HCT116 (cell line): ENCODE results near the gene MAPK8IP1. TPM values are rescaled to one million over a fixed set of nuclear protein-coding genes. Genes with fewer than 3 reads are reported as not detected.
A peak's percentile ranks its signal among the peaks of the same experiment; 100 is the strongest.

Experiments
- ATAC-seq: fragments of 200-7000 bp; cut with Tn5 transposase; 2 replicates; pipeline ENCODE4 v1.9.1; 2020; ENCODE audit warnings: mild to moderate bottlenecking, moderate library complexity
- BruUV-seq: library from RNA; stranded (reverse); fragments of 400-500 nt; replicated peaks from 2 replicates; lab custom pipeline; 2021; lab: Mats Ljungman, UMichigan
- CTCF ChIA-PET: fragments of 300-600 bp; sonication (Branson Sonifier 250); formaldehyde crosslinking; loops from one replicate; lab custom pipeline; 2021; ENCODE audit warnings: antibody characterized with exemption; lab: Charles Lee
- POLR2A ChIA-PET: fragments of 300-600, 350-600 bp; sonication (Branson Sonifier 250); formaldehyde crosslinking; loops from one replicate; lab custom pipeline; 2021; ENCODE audit warnings: antibody characterized with exemption; lab: Charles Lee
- RAD21 ChIA-PET, 2 experiments: fragments of 300-600 bp; sonication (Branson Sonifier 250); formaldehyde crosslinking; loops; one replicate each; lab custom pipeline; 2023; ENCODE audit warnings: low total read pairs in 2 of 2; ENCODE audit not compliant: uncharacterized antibody in 2 of 2, unreplicated experiment in 2 of 2, low non-redundant PET in 1 of 2; lab: Charles Lee
- DNase-seq: peaks from one replicate; pipeline ENCODE4 v3.0.0-alpha.2; 2010; ENCODE audit warnings: low read depth, low spot score
- H2AFZ ChIP-seq: fragments of 200-600 bp; shearing (Covaris generic), sonication (generic); 2 replicates; pipeline ENCODE4 v1.6.1; 2017; ENCODE audit warnings: low read depth, mixed run types, mixed read lengths, antibody characterized with exemption, low read length; ENCODE audit not compliant: poor library complexity, severe bottlenecking
- H3K27ac ChIP-seq: 2 replicates; pipeline ENCODE4 v1.5.1; 2012; ENCODE audit warnings: low read depth, low read length
- H3K27me3 ChIP-seq: fragments of 200-600 bp; sonication (generic); 2 replicates; pipeline ENCODE4 v1.6.1; 2016; ENCODE audit warnings: mixed run types, low read length, mixed read lengths; ENCODE audit not compliant: insufficient read depth
- H3K36me3 ChIP-seq, 2 experiments: fragments of 200-500 bp in 1 of 2; fragments of 200-600 bp in 1 of 2; sonication (Bioruptor generic) in 1 of 2; sonication (generic) in 1 of 2; 2 replicates each; pipeline versions ENCODE4 v1.5.1 to v1.6.1; 2014 to 2016; ENCODE audit warnings: low read length in 2 of 2, inconsistent platforms in 1 of 2, mixed read lengths in 1 of 2, mixed run types in 1 of 2; ENCODE audit not compliant: insufficient read depth in 2 of 2, control insufficient read depth in 1 of 2
- H3K4me1 ChIP-seq, 2 experiments: fragments of 200-600 bp in 1 of 2; sonication (generic) in 1 of 2; 2 replicates each; pipeline versions ENCODE4 v1.5.1 to v1.6.1; 2012 to 2017; ENCODE audit warnings: low read length in 2 of 2, inconsistent platforms in 1 of 2, mild to moderate bottlenecking in 1 of 2, mixed read lengths in 1 of 2, mixed run types in 1 of 2, moderate library complexity in 1 of 2; ENCODE audit not compliant: insufficient read depth in 2 of 2, control insufficient read depth in 1 of 2
- H3K4me2 ChIP-seq: fragments of 200-600 bp; sonication (generic); 2 replicates; pipeline ENCODE4 v1.6.1; 2017; ENCODE audit warnings: mixed run types, low read length, mixed read lengths
- H3K4me3 ChIP-seq, 2 experiments: fragments of 200-600 bp in 1 of 2; sonication (generic) in 1 of 2; replicated peaks in 1 of 2; 2 replicates each; pipeline ENCODE4 v1.5.1; 2011 to 2016; ENCODE audit warnings: low read length in 2 of 2, control low read depth in 1 of 2, low read depth in 1 of 2, mild to moderate bottlenecking in 1 of 2, mixed read lengths in 1 of 2, mixed run types in 1 of 2
- H3K79me2 ChIP-seq: fragments of 200-600 bp; sonication (generic); 2 replicates; pipeline ENCODE4 v1.6.1; 2017; ENCODE audit warnings: mild to moderate bottlenecking, mixed run types, low read length, moderate library complexity, mixed read lengths; ENCODE audit not compliant: insufficient read depth
- H3K9ac ChIP-seq: fragments of 200-600 bp; sonication (generic); 2 replicates; pipeline ENCODE4 v1.6.1; 2016; ENCODE audit warnings: low read length, mixed read lengths
- H3K9me2 ChIP-seq: fragments of 200-600 bp; sonication (generic), shearing (Covaris generic); 2 replicates; pipeline ENCODE4 v1.6.1; 2017; ENCODE audit warnings: mixed run types, mild to moderate bottlenecking, moderate library complexity; ENCODE audit not compliant: insufficient read depth
- H3K9me3 ChIP-seq, 2 experiments: fragments of 200-500 bp in 1 of 2; fragments of 200-600 bp in 1 of 2; sonication (Bioruptor generic) in 1 of 2; sonication (generic) in 1 of 2; 2 replicates each; pipeline ENCODE4 v1.6.1; 2014 to 2017; ENCODE audit warnings: low read length in 2 of 2, mixed read lengths in 2 of 2, inconsistent platforms in 1 of 2, low read depth in 1 of 2, mild to moderate bottlenecking in 1 of 2, mixed run types in 1 of 2, moderate library complexity in 1 of 2; ENCODE audit not compliant: control insufficient read depth in 1 of 2, insufficient read depth in 1 of 2
- H4K20me1 ChIP-seq: fragments of 200-600 bp; sonication (generic), shearing (Covaris generic); 2 replicates; pipeline ENCODE4 v1.6.1; 2017; ENCODE audit warnings: mixed run types, mild to moderate bottlenecking, moderate library complexity; ENCODE audit not compliant: insufficient read depth
- CEBPB ChIP-seq: IDR thresholded peaks from 2 replicates; pipeline ENCODE4 v1.6.1; 2012; ENCODE audit warnings: low read depth
- CTCF ChIP-seq, 3 experiments: fragments of 200-600 bp in 1 of 3; sonication (generic) in 1 of 3; IDR thresholded peaks in 2 of 3; conservative IDR thresholded peaks in 1 of 3; 2 replicates each; pipeline ENCODE4 v1.5.1; 2012 to 2017; ENCODE audit warnings: low read depth in 2 of 3, low read length in 2 of 3, antibody characterized with exemption in 1 of 3, borderline replicate concordance in 1 of 3, control low read depth in 1 of 3, mild to moderate bottlenecking in 1 of 3, mixed read lengths in 1 of 3, mixed run types in 1 of 3, moderate library complexity in 1 of 3; ENCODE audit not compliant: insufficient read depth in 1 of 3
- ELF1 ChIP-seq: IDR thresholded peaks from 2 replicates; pipeline ENCODE4 v1.6.1; 2012; ENCODE audit warnings: low read depth, borderline replicate concordance
- EZH2 ChIP-seq: fragments of 200-600 bp; sonication (generic); IDR thresholded peaks from 2 replicates; pipeline ENCODE4 v1.6.1; 2017; ENCODE audit warnings: antibody characterized with exemption, mixed run types
- EZH2phosphoT487 ChIP-seq: fragments of 200-600 bp; IDR thresholded peaks from 2 replicates; pipeline ENCODE4 v1.6.1; 2018; ENCODE audit warnings: antibody characterized with exemption, borderline replicate concordance
- JUND ChIP-seq: IDR thresholded peaks from 2 replicates; pipeline ENCODE4 v1.6.1; 2012
- MAX ChIP-seq: IDR thresholded peaks from 2 replicates; pipeline ENCODE4 v1.6.1; 2012
- POLR2A ChIP-seq: IDR thresholded peaks from 2 replicates; pipeline ENCODE4 v1.7.0; 2011; ENCODE audit warnings: borderline replicate concordance; ENCODE audit not compliant: insufficient read depth, insufficient read length; ENCODE audit errors: extremely low read depth
- POLR2AphosphoS5 ChIP-seq: IDR thresholded peaks from 2 replicates; pipeline ENCODE4 v1.6.1; 2011; ENCODE audit warnings: mild to moderate bottlenecking, low read depth, low read length, moderate library complexity
- SIN3A ChIP-seq: IDR thresholded peaks from 2 replicates; pipeline ENCODE4 v1.6.1; 2012; ENCODE audit warnings: low read depth
- SP1 ChIP-seq: IDR thresholded peaks from 2 replicates; pipeline ENCODE4 v1.6.1; 2012; ENCODE audit warnings: low read depth
- ZFX ChIP-seq: fragments of 450-650 bp; IDR thresholded peaks from 2 replicates; pipeline ENCODE4 v1.6.1; 2017
- ZNF274 ChIP-seq: fragments of 200-500 bp; sonication (Bioruptor generic); IDR thresholded peaks from 2 replicates; pipeline ENCODE4 v1.6.1; 2014; ENCODE audit warnings: mild to moderate bottlenecking, low read depth, low read length, inconsistent platforms
- intact Hi-C: fragments of 100-400 bp; cut with micrococcal nuclease; formaldehyde crosslinking; loops from 2 replicates; pipeline ENCODE4 v1.10.0; 2022
- total RNA-seq: library from RNA; stranded (reverse); gene quantifications from one replicate; pipeline ENCODE4 v1.2.1, GENCODE V29; 2021; ENCODE audit not compliant: unreplicated experiment
- TF ChIP-seq, protein P1 (sequence below): IDR thresholded peaks from 2 replicates; pipeline ENCODE4 v1.6.1; 2011; ENCODE audit warnings: mild to moderate bottlenecking, low read length, moderate library complexity; ENCODE audit not compliant: insufficient replicate concordance; ENCODE audit errors: extremely low read depth

MAPK8IP1 gene
- total RNA-seq, 1 experiment from 2014 or later: 10.1 TPM

DNA sequence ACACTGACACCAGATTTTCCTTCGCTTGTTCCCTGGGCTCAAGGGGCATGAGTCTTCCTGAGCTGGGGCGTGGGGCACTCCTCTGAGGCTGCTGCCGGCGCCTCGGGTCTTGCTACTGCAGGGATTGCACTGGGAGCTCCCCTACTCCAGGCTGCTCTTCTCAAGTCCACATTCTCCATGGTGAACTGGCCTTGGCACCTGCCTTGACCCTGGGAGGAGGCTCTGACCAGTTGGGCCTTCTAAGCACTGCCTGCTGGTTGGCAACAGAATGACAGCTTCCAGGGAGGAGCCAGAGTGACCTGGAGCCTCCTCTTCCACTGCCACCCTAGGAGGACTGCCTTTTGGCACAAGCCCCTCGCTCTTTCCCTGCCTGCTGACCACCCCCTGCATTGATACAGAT lies 12.1 kb downstream of the MAPK8IP1 start:
- no peak for ATAC-seq
- intact Hi-C loops: no loop called here
- CTCF ChIA-PET: no interaction called here
- no peak overlapping the region for H3K4me3 ChIP-seq
- H3K36me3 ChIP-seq: no peaks in the 10 kb centered on the region
- no peak overlapping the region for H3K27ac ChIP-seq
- H3K79me2 ChIP-seq: no peaks in the 10 kb centered on the region
- DNase-seq: no peak
- TF ChIP-seq CTCF (IDR thresholded peaks at IDR 0.05 in 2 of 3, conservative IDR thresholded peaks at IDR 0.05 in 1 of 3; ENCODE audit: borderline replicate concordance in 1 of 3, insufficient read depth in 1 of 3, low read depth in 2 of 3, low read length in 2 of 3) (0 out of 6 replicates have a peak, but pooled peaks of 1 of the 3 experiments have one; percentile 12), ELF1 (no peak), POLR2A (no peak)
- peaks cover 10 to 25% of the 10 kb centered on the region in 2 experiments; a peak in 3 of 4 replicates for H3K4me1 ChIP-seq
- H3K9ac ChIP-seq: no peak overlapping the region
- H2AFZ ChIP-seq: no peak overlapping the region
- RAD21 ChIA-PET: no interaction called here
- H3K9me2 ChIP-seq: no peaks in the 10 kb centered on the region
- POLR2A ChIA-PET: interaction anchor here (1.1 kb wide), 1 partner anchor 86 kb away, joined by 4 read pairs; no protein-coding TSS in a partner anchor
- no peaks in the 10 kb centered on the region for H3K27me3 ChIP-seq
- no TSS peak for BruUV-seq
- no peak overlapping the region for H3K4me2 ChIP-seq
- no peaks in the 10 kb centered on the region for H3K9me3 ChIP-seq
- no peaks in the 10 kb centered on the region for H4K20me1 ChIP-seq

GRCh38 chr11:45899086-45899447 lies 13.6 kb downstream of the MAPK8IP1 start:
- RAD21 ChIA-PET: no interaction called here
- TF ChIP-seq SIN3A (no peak), POLR2A (no peak), ZNF274 (no peak), MAX (no peak), POLR2AphosphoS5 (no peak), SP1 (no peak), ZFX (no peak), EZH2phosphoT487 (no peak), CEBPB (no peak), ELF1 (no peak), EZH2 (no peak), JUND (no peak)
- TF ChIP-seq, protein P1, sequence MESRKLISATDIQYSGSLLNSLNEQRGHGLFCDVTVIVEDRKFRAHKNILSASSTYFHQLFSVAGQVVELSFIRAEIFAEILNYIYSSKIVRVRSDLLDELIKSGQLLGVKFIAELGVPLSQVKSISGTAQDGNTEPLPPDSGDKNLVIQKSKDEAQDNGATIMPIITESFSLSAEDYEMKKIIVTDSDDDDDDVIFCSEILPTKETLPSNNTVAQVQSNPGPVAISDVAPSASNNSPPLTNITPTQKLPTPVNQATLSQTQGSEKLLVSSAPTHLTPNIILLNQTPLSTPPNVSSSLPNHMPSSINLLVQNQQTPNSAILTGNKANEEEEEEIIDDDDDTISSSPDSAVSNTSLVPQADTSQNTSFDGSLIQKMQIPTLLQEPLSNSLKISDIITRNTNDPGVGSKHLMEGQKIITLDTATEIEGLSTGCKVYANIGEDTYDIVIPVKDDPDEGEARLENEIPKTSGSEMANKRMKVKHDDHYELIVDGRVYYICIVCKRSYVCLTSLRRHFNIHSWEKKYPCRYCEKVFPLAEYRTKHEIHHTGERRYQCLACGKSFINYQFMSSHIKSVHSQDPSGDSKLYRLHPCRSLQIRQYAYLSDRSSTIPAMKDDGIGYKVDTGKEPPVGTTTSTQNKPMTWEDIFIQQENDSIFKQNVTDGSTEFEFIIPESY: no peak

More at GRCh38 chr11:45899086-45899447, 13.6 kb downstream of the MAPK8IP1 start:
- ATAC-seq: no peak
- ChIA-PET POLR2A (no interaction called here), CTCF (interaction anchor here (0.6 to 1.3 kb wide), 3 partner anchors 19 to 107 kb away, joined by 3 read pairs; partner anchors contain the start of gene PEX16)
- Histone ChIP-seq H3K36me3 (no peaks in the 10 kb centered on the region), H4K20me1 (no peaks in the 10 kb centered on the region), H3K27me3 (no peaks in the 10 kb centered on the region), H3K9me2 (no peaks in the 10 kb centered on the region), H3K79me2 (no peaks in the 10 kb centered on the region), H3K4me1 (peaks cover 10 to 25% of the 10 kb centered on the region in 2 experiments; a peak in 3 of 4 replicates), H2AFZ (no peak overlapping the region), H3K4me3 (no peak overlapping the region), H3K9me3 (no peaks in the 10 kb centered on the region), H3K9ac (no peak overlapping the region), H3K27ac (no peak overlapping the region), H3K4me2 (peak overlapping the region; percentile 68)
- intact Hi-C loops: no loop called here
- DNase-seq: no peak
- BruUV-seq: no TSS peak
